SK-N-SH (cell line): ENCODE measurements around the gene HSD17B12. TPM values are rescaled to one million over a fixed set of nuclear protein-coding genes. Genes with fewer than 3 reads are reported as not detected.

Experiments used
- CTCF ChIA-PET: fragments of 300-600, 350-600 bp; formaldehyde crosslinking; extraction: SDS; loops from one replicate; lab custom pipeline; 2021; lab: Yijun Ruan, JAX
- POLR2A ChIA-PET: fragments of 350-600 bp; sonication (Branson Sonifier 250); formaldehyde crosslinking; extraction: SDS; loops from one replicate; lab custom pipeline; 2020; ENCODE audit warnings: antibody characterized with exemption, inconsistent platforms; lab: Yijun Ruan, JAX
- DNase-seq: peaks from one replicate; pipeline ENCODE4 v3.0.0; 2012
- H2AFZ ChIP-seq: fragments of 200-600 bp; sonication (generic); 2 replicates; pipeline ENCODE4 v1.8.1; 2016; ENCODE audit warnings: antibody characterized with exemption, mild to moderate bottlenecking, low read depth
- H3F3A ChIP-seq: fragments of 200-600 bp; sonication (generic); replicated peaks from 2 replicates; pipeline ENCODE3; 2016; ENCODE audit warnings: antibody characterized with exemption, mild to moderate bottlenecking; ENCODE audit not compliant: insufficient read depth
- H3K27ac ChIP-seq, 2 experiments: fragments of 200-500 bp in 1 of 2; fragments of 200-600 bp in 1 of 2; sonication (Bioruptor generic) in 1 of 2; sonication (generic), shearing (Covaris generic) in 1 of 2; 2 replicates each; pipeline versions ENCODE4 v1.5.1 to v1.6.1; 2014 to 2016; ENCODE audit warnings: low read depth in 2 of 2, inconsistent platforms in 1 of 2, low read length in 1 of 2, mild to moderate bottlenecking in 1 of 2, mixed read lengths in 1 of 2
- H3K27me3 ChIP-seq: fragments of 200-600 bp; sonication (generic), shearing (Covaris generic); 2 replicates; pipeline ENCODE4 v1.6.1; 2016; ENCODE audit warnings: mixed run types; ENCODE audit not compliant: insufficient read depth
- H3K36me3 ChIP-seq, 2 experiments: fragments of 200-500 bp in 1 of 2; fragments of 200-600 bp in 1 of 2; sonication (Bioruptor generic) in 1 of 2; sonication (generic) in 1 of 2; replicated peaks in 1 of 2; 2 replicates each; pipeline versions ENCODE3 to v1.5.1; 2014 to 2016; ENCODE audit warnings: low read length in 1 of 2, mild to moderate bottlenecking in 1 of 2; ENCODE audit not compliant: insufficient read depth in 2 of 2, control insufficient read depth in 1 of 2
- H3K4me1 ChIP-seq, 2 experiments: fragments of 200-500 bp in 1 of 2; fragments of 200-600 bp in 1 of 2; sonication (Bioruptor generic) in 1 of 2; sonication (generic), shearing (Covaris generic) in 1 of 2; 2 replicates each; pipeline versions ENCODE4 v1.5.1 to v1.6.1; 2014 to 2016; ENCODE audit warnings: low read depth in 1 of 2, low read length in 1 of 2, mixed run types in 1 of 2; ENCODE audit not compliant: insufficient read depth in 2 of 2, control insufficient read depth in 1 of 2
- H3K4me2 ChIP-seq: fragments of 200-600 bp; sonication (generic), shearing (Covaris generic); 2 replicates; pipeline ENCODE4 v1.6.1; 2017; ENCODE audit warnings: mixed run types
- H3K4me3 ChIP-seq, 2 experiments: fragments of 200-500 bp in 1 of 2; fragments of 200-600 bp in 1 of 2; sonication (Bioruptor generic) in 1 of 2; sonication (generic), shearing (Covaris generic) in 1 of 2; 2 replicates each; pipeline versions ENCODE4 v1.5.1 to v1.8.1; 2014 to 2016; ENCODE audit warnings: low read depth in 2 of 2, inconsistent platforms in 1 of 2, low read length in 1 of 2, mild to moderate bottlenecking in 1 of 2, mixed read lengths in 1 of 2, moderate library complexity in 1 of 2
- H3K79me2 ChIP-seq: fragments of 200-600 bp; sonication (generic); 2 replicates; pipeline ENCODE4 v1.8.1; 2017; ENCODE audit warnings: mild to moderate bottlenecking; ENCODE audit not compliant: insufficient read depth
- H3K9ac ChIP-seq: fragments of 200-600 bp; sonication (generic); 2 replicates; pipeline ENCODE4 v1.6.1; 2017; ENCODE audit warnings: mixed run types
- H3K9me2 ChIP-seq: fragments of 200-600 bp; sonication (generic); 2 replicates; pipeline ENCODE4 v1.6.1; 2017; ENCODE audit warnings: mixed run types
- H3K9me3 ChIP-seq: fragments of 200-600 bp; sonication (generic); 2 replicates; pipeline ENCODE4 v1.6.1; 2017; ENCODE audit warnings: mixed run types, mild to moderate bottlenecking, moderate library complexity
- H4K20me1 ChIP-seq: fragments of 200-600 bp; sonication (generic); 2 replicates; pipeline ENCODE4 v1.6.1; 2017; ENCODE audit warnings: mild to moderate bottlenecking, mixed run types; ENCODE audit not compliant: insufficient read depth
- ELF1 ChIP-seq: IDR thresholded peaks from 2 replicates; pipeline ENCODE4 v1.4.0; 2012
- EP300 ChIP-seq, 2 experiments: IDR thresholded peaks; 2 replicates each; pipeline versions ENCODE4 v1.4.0 to v1.6.1; 2012; ENCODE audit warnings: borderline replicate concordance in 1 of 2, low read depth in 1 of 2, low read length in 1 of 2
- FOSL2 ChIP-seq: IDR thresholded peaks from 2 replicates; pipeline ENCODE4 v1.4.0; 2012; ENCODE audit warnings: low read depth, mild to moderate bottlenecking, moderate library complexity, borderline replicate concordance
- FOXM1 ChIP-seq: IDR thresholded peaks from 2 replicates; pipeline ENCODE4 v1.4.0; 2012; ENCODE audit warnings: low read depth, mild to moderate bottlenecking
- GATA2 ChIP-seq: sonication (generic); formaldehyde crosslinking; IDR thresholded peaks from 2 replicates; pipeline ENCODE4 v1.5.0; 2020; ENCODE audit warnings: mild to moderate bottlenecking, missing genetic modification reagents
- JUND ChIP-seq: IDR thresholded peaks from 2 replicates; pipeline ENCODE4 v1.4.0; 2012
- NFIC ChIP-seq: IDR thresholded peaks from 2 replicates; pipeline ENCODE4 v1.4.0; 2012; ENCODE audit warnings: borderline replicate concordance
- POLR2AphosphoS5 ChIP-seq: IDR thresholded peaks from 2 replicates; pipeline ENCODE4 v1.6.1; 2012; ENCODE audit warnings: low read depth, low read length
- RAD21 ChIP-seq: IDR thresholded peaks from 2 replicates; pipeline ENCODE4 v1.6.1; 2012; ENCODE audit warnings: mild to moderate bottlenecking, low read length
- REST ChIP-seq: IDR thresholded peaks from 2 replicates; pipeline ENCODE4 v1.6.1; 2012; ENCODE audit warnings: mild to moderate bottlenecking, low read depth, low read length, moderate library complexity
- SIN3A ChIP-seq: IDR thresholded peaks from 2 replicates; pipeline ENCODE4 v1.6.1; 2012; ENCODE audit warnings: low read depth, mild to moderate bottlenecking, low read length, moderate library complexity, borderline replicate concordance
- SMC3 ChIP-seq: IDR thresholded peaks from 2 replicates; pipeline ENCODE4 v1.6.1; 2012; ENCODE audit warnings: low read depth, low read length, improper control_type of control experiment
- TCF12 ChIP-seq: IDR thresholded peaks from 2 replicates; pipeline ENCODE4 v1.4.0; 2012
- TEAD4 ChIP-seq: IDR thresholded peaks from 2 replicates; pipeline ENCODE4 v1.4.0; 2012; ENCODE audit warnings: mild to moderate bottlenecking, borderline replicate concordance; ENCODE audit not compliant: insufficient read depth
- YY1 ChIP-seq: IDR thresholded peaks from 2 replicates; pipeline ENCODE4 v1.4.0; 2012; ENCODE audit warnings: low read depth, mild to moderate bottlenecking
- WGBS: methylation state at CpG from one replicate; pipeline ENCODE4 v1.1.6; 2017; ENCODE audit warnings: low lambda C conversion rate; 5-methylcytosine and 5-hydroxymethylcytosine counted together
- polyA plus RNA-seq, 3 experiments: library from polyadenylated mRNA; depleted of rRNA; stranded (reverse); fragments of >200 nt; gene quantifications; 2 replicates each; pipeline ENCODE4 v1.2.3, GENCODE V29; 2012
- TF ChIP-seq, protein P1 (sequence below): IDR thresholded peaks from 2 replicates; pipeline ENCODE4 v1.4.0; 2012; ENCODE audit warnings: low read depth, borderline replicate concordance
- TF ChIP-seq, protein P2 (sequence below): fragments of 150-350 bp; IDR thresholded peaks from 2 replicates; pipeline ENCODE4 v1.6.1; 2016; ENCODE audit warnings: mild to moderate bottlenecking, low read depth, low read length
- TF ChIP-seq, protein P3 (sequence below): IDR thresholded peaks from 2 replicates; pipeline ENCODE4; 2012
- TF ChIP-seq, protein P4 (sequence below): fragments of 200-600 bp; sonication (generic); IDR thresholded peaks from 2 replicates; pipeline ENCODE4 v1.6.1; 2017; ENCODE audit warnings: antibody characterized with exemption, mild to moderate bottlenecking, moderate library complexity
- TF ChIP-seq, protein P5 (sequence below): IDR thresholded peaks from 2 replicates; pipeline ENCODE4 v1.4.0; 2012; ENCODE audit warnings: low read depth

Gene HSD17B12
- polyA plus RNA-seq, 1 of the 3 experiments (the other 2 are of a cell fraction), result 19.7 TPM

- POLR2A ChIA-PET, result no interaction called here
- Histone ChIP-seq H3K27me3 (no peaks in the 10 kb centered on the region), H3K27ac (no peak overlapping the region), H3K4me2 (no peak overlapping the region), H3K79me2 (peaks cover 23% of the 10 kb centered on the region; the same call in 1 of the 2 replicates), H3K36me3 (no peaks in the 10 kb centered on the region), H3K4me1 (no peaks in the 10 kb centered on the region), H3K4me3 (no peak overlapping the region), H3K9me3 (no peaks in the 10 kb centered on the region), H3F3A (no peaks in the 10 kb centered on the region), H2AFZ (no peak overlapping the region)
- CTCF ChIA-PET, result interaction anchor here (0.7 kb wide), 1 partner anchor 202 kb away, joined by 3 read pairs; no protein-coding TSS in a partner anchor
- WGBS, result 63% methylated on average over 1 of the region's 1 CpG
- TF ChIP-seq REST (no peak), FOSL2 (no peak), NFIC (no peak), JUND (no peak), TCF12 (no peak), ELF1 (no peak), YY1 (no peak), FOXM1 (no peak), EP300 (IDR thresholded peaks at IDR 0.05; ENCODE audit: borderline replicate concordance in 1 of 2, low read depth in 1 of 2, low read length in 1 of 2) (no peak), SIN3A (no peak), RAD21 (no peak), GATA2 (CRISPR knock-in tag) (no peak), SMC3 (no peak), POLR2AphosphoS5 (no peak), TEAD4 (no peak)
- TF ChIP-seq, protein P1, sequence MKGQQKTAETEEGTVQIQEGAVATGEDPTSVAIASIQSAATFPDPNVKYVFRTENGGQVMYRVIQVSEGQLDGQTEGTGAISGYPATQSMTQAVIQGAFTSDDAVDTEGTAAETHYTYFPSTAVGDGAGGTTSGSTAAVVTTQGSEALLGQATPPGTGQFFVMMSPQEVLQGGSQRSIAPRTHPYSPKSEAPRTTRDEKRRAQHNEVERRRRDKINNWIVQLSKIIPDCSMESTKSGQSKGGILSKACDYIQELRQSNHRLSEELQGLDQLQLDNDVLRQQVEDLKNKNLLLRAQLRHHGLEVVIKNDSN, result no peak
- TF ChIP-seq, protein P2, sequence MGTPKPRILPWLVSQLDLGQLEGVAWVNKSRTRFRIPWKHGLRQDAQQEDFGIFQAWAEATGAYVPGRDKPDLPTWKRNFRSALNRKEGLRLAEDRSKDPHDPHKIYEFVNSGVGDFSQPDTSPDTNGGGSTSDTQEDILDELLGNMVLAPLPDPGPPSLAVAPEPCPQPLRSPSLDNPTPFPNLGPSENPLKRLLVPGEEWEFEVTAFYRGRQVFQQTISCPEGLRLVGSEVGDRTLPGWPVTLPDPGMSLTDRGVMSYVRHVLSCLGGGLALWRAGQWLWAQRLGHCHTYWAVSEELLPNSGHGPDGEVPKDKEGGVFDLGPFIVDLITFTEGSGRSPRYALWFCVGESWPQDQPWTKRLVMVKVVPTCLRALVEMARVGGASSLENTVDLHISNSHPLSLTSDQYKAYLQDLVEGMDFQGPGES, result no peak
- TF ChIP-seq, protein P3, sequence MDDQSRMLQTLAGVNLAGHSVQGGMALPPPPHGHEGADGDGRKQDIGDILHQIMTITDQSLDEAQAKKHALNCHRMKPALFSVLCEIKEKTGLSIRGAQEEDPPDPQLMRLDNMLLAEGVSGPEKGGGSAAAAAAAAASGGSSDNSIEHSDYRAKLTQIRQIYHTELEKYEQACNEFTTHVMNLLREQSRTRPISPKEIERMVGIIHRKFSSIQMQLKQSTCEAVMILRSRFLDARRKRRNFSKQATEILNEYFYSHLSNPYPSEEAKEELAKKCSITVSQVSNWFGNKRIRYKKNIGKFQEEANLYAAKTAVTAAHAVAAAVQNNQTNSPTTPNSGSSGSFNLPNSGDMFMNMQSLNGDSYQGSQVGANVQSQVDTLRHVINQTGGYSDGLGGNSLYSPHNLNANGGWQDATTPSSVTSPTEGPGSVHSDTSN, result no peak
- TF ChIP-seq, protein P4, sequence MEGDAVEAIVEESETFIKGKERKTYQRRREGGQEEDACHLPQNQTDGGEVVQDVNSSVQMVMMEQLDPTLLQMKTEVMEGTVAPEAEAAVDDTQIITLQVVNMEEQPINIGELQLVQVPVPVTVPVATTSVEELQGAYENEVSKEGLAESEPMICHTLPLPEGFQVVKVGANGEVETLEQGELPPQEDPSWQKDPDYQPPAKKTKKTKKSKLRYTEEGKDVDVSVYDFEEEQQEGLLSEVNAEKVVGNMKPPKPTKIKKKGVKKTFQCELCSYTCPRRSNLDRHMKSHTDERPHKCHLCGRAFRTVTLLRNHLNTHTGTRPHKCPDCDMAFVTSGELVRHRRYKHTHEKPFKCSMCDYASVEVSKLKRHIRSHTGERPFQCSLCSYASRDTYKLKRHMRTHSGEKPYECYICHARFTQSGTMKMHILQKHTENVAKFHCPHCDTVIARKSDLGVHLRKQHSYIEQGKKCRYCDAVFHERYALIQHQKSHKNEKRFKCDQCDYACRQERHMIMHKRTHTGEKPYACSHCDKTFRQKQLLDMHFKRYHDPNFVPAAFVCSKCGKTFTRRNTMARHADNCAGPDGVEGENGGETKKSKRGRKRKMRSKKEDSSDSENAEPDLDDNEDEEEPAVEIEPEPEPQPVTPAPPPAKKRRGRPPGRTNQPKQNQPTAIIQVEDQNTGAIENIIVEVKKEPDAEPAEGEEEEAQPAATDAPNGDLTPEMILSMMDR, result no peak
- TF ChIP-seq, protein P5, sequence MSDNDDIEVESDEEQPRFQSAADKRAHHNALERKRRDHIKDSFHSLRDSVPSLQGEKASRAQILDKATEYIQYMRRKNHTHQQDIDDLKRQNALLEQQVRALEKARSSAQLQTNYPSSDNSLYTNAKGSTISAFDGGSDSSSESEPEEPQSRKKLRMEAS, result no peak
- TF ChIP-seq, all 33 proteins: peak for 0
- Histone ChIP-seq H3K9me2 (no peaks in the 10 kb centered on the region), H3K9ac (no peak overlapping the region), H4K20me1 (0 out of 2 replicates have a peak, but pooled peaks cover 4% of the 10 kb centered on the region)
- DNase-seq, result no peak
These were observed 26.1 kb downstream of the HSD17B12 start for GRCh38 chr11:43706631-43707030.
